Memory B cell (primary cell): ENCODE results near the gene MAN2A2.

Experiments used
- ATAC-seq: fragments of 150-1000 bp; cut with Tn5 transposase; 2 replicates; pipeline ENCODE4 v1.10.0; 2021; ENCODE audit warnings: low read depth, mild to moderate bottlenecking, moderate library complexity
- DNase-seq, 2 donors: peaks; one replicate each; pipeline ENCODE4 v3.0.0; 2022; ENCODE audit warnings: low spot score in 2 of 2
- H3K27ac Mint-ChIP-seq: one replicate; pipeline ENCODE4 v1.8.0; 2022; ENCODE audit warnings: mild to moderate bottlenecking, moderate library complexity, mixed read lengths
- H3K27me3 Mint-ChIP-seq: one replicate; pipeline ENCODE4 v1.8.0; 2022; ENCODE audit warnings: mixed read lengths
- H3K36me3 Mint-ChIP-seq: one replicate; pipeline ENCODE4 v1.8.0; 2022; ENCODE audit warnings: mild to moderate bottlenecking, mixed read lengths
- H3K4me1 Mint-ChIP-seq: one replicate; pipeline ENCODE4 v1.8.0; 2022; ENCODE audit warnings: mixed read lengths
- H3K4me3 Mint-ChIP-seq: one replicate; pipeline ENCODE4 v1.8.0; 2022; ENCODE audit warnings: mild to moderate bottlenecking, moderate library complexity, mixed read lengths
- H3K9me3 Mint-ChIP-seq: one replicate; pipeline ENCODE4 v1.8.0; 2022; ENCODE audit warnings: mixed read lengths

The MAN2A2 gene

DNA sequence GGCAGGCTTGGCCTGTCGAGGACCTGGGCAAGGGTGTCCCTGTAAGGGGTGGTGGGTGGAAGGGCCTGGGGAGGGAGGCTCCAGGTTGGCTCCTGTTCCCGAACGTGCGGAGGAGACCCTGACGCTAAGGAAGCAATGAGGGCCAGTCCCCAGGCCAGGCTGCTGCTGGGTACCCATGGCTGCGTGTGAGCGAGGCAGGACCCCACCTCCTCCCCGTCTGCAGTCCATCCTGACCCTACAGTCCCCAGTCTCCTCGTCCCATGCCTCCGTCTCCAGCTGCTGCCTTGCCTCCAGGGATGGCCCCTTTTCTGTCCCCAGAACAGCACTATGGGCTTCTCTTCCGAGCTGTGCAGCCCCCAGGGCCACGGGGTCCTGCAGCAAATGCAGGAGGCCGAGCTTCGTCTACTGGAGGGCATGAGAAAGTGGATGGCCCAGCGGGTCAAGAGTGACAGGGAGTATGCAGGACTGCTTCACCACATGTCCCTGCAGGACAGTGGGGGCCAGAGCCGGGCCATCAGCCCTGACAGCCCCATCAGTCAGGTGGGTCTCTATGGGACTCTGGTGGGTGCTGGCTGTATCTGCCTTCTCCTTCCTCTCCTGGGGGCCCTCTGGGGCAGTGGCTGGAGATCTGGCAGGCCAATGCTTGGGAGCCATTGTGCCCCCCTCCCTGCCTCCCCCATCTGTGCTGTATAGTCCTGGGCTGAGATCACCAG is 18.2 kb upstream of the MAN2A2 start:
- DNase-seq (no peak), ATAC-seq (peak; percentile 11)
- Mint-ChIP-seq H3K4me3 (peak overlapping the region; percentile 72), H3K36me3 (peaks cover 5% of the 10 kb centered on the region), H3K27me3 (no peaks in the 10 kb centered on the region), H3K9me3 (no peaks in the 10 kb centered on the region), H3K4me1 (peaks cover 18% of the 10 kb centered on the region), H3K27ac (peak overlapping the region; percentile 47)

DNA sequence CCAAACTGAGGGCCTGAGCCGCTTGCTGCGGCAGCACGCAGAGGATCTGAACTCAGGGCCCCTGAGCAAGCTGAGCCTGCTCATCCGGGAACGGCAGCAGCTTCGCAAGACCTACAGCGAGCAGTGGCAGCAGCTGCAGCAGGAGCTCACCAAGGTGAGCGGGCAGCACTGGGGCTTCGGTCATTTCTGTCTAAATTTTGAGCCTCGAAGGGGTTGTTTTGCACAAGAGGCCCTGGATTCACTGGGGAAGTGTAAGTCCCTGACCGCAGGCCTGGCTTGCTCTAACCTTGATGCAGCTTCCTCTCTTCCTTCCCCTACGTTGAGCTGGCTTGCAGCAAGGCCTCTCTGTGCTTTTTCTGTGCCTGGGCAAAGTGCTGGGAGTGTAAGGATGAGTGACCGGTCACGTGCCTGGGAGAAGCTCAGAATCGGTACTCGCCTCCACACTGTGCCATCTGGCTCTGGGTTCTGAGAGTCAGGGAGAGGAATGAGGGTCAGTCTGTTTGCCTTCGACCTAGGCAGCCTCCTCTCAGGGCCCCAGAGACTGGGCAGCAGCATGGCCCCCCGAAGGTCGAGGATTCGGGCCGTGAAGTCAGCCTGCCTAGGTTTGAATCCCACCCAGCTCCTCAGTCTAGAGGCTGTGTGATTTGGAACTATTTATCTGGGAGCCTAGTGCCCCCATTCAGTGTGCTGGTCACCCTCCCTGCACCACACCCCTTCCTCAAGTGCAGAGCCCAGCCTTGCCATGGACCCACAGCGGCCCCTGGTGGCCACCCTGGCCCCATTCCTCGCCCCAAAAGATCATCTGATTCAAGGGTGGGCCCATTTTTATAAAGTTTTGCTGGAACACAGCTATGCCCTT is 17.4 kb upstream of the MAN2A2 start:
- peak; percentile 79 for ATAC-seq
- peak overlapping the region; percentile 72 for H3K4me3 Mint-ChIP-seq

DNA sequence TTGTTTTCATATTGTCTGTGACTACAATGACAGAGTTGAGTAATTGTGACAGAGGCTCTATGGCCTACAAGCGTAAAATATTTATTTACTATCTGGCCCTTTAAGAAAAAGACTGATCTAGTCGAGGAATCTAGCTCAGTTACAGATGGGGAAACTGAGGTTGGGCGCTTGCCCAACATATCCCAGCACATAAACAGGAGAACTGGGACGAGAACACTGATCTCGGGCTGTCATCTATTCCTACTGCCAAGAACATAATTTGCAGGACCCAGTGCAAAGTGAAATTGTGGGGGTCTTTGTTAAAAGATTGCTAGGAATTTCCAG is 16.8 kb upstream of the MAN2A2 start:
- Mint-ChIP-seq H3K27ac (peak overlapping the region; percentile 47), H3K9me3 (no peaks in the 10 kb centered on the region), H3K4me1 (peaks cover 18% of the 10 kb centered on the region), H3K4me3 (no peak overlapping the region), H3K27me3 (no peaks in the 10 kb centered on the region), H3K36me3 (peaks cover 3% of the 10 kb centered on the region)
- ATAC-seq (no peak), DNase-seq (no peak)

More for the DNA sequence above, 17.4 kb upstream of the MAN2A2 start:
- H3K36me3 Mint-ChIP-seq, result peaks cover 3% of the 10 kb centered on the region
- peak; percentile 82 to 89 for DNase-seq
- peaks cover 18% of the 10 kb centered on the region for H3K4me1 Mint-ChIP-seq
- no peaks in the 10 kb centered on the region for H3K27me3 Mint-ChIP-seq
- H3K9me3 Mint-ChIP-seq, result no peaks in the 10 kb centered on the region
- peak overlapping the region; percentile 47 for H3K27ac Mint-ChIP-seq

DNA sequence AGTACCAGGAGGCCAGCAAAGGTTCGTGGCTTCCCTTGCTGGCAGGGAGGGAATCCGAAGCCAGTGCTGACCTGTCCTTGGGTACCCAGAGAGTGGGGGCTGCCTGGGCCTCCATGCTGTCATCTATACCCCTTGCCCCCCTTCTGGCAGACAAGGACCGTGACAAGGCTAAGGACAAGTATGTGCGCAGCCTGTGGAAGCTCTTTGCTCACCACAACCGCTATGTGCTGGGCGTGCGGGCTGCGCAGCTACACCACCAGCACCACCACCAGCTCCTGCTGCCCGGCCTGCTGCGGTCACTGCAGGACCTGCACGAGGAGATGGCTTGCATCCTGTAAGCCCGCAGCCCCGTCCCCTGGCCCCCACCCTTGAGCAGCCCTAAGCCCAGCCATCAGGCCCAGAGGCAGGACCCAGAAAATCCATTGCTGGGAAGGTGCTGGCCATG is 16.0 kb upstream of the MAN2A2 start:
- ATAC-seq (no peak), DNase-seq (no peak)
- Mint-ChIP-seq H3K36me3 (peaks cover 1% of the 10 kb centered on the region), H3K4me3 (no peak overlapping the region), H3K4me1 (peaks cover 18% of the 10 kb centered on the region), H3K27ac (no peak overlapping the region), H3K27me3 (no peaks in the 10 kb centered on the region), H3K9me3 (no peaks in the 10 kb centered on the region)

DNA sequence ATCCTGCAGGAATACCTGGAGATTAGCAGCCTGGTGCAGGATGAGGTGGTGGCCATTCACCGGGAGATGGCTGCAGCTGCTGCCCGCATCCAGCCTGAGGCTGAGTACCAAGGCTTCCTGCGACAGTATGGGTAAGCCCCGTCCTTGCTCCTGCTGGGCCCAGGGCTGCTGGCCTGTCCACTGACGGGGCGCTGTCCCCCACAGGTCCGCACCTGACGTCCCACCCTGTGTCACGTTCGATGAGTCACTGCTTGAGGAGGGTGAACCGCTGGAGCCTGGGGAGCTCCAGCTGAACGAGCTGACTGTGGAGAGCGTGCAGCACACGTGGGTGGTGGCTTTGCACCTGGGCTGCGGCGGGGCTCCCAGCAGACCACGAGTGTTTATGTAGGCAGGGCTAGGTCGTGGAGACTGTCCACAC is 13.8 kb upstream of the MAN2A2 start:
- Mint-ChIP-seq H3K4me1 (peaks cover 18% of the 10 kb centered on the region), H3K36me3 (peaks cover 1% of the 10 kb centered on the region), H3K9me3 (no peaks in the 10 kb centered on the region), H3K27ac (no peak overlapping the region), H3K27me3 (no peaks in the 10 kb centered on the region), H3K4me3 (no peak overlapping the region)
- ATAC-seq (no peak), DNase-seq (no peak)

DNA sequence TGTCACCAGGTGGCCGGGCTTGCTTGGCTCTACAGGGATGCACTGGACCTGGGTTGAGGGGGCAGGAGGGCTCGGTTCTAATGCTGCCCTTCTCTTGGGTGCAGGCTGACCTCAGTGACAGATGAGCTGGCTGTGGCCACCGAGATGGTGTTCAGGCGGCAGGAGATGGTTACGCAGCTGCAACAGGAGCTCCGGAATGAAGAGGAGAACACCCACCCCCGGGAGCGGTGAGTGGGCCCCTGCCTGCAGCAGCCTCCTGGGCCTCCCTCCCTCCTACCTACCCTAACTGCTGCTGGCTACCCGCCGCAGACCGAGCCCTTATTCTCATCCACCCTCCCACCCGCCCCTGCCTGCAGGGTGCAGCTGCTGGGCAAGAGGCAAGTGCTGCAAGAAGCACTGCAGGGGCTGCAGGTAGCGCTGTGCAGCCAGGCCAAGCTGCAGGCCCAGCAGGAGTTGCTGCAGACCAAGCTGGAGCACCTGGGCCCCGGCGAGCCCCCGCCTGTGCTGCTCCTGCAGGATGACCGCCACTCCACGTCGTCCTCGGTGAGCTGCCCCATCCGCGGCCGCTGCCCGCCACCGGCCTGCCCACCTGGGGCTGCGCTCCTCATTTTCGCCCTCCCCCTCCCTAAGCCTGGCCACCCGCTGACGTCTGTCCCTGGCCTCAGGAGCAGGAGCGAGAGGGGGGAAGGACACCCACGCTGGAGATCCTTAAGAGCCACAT is 13.2 kb upstream of the MAN2A2 start:
- H3K36me3 Mint-ChIP-seq, result peaks cover 1% of the 10 kb centered on the region
- no peaks in the 10 kb centered on the region for H3K9me3 Mint-ChIP-seq
- H3K27ac Mint-ChIP-seq, result no peak overlapping the region
- no peaks in the 10 kb centered on the region for H3K27me3 Mint-ChIP-seq
- no peak for ATAC-seq
- peaks cover 15% of the 10 kb centered on the region for H3K4me1 Mint-ChIP-seq
- no peak overlapping the region for H3K4me3 Mint-ChIP-seq
- DNase-seq, result no peak

DNA sequence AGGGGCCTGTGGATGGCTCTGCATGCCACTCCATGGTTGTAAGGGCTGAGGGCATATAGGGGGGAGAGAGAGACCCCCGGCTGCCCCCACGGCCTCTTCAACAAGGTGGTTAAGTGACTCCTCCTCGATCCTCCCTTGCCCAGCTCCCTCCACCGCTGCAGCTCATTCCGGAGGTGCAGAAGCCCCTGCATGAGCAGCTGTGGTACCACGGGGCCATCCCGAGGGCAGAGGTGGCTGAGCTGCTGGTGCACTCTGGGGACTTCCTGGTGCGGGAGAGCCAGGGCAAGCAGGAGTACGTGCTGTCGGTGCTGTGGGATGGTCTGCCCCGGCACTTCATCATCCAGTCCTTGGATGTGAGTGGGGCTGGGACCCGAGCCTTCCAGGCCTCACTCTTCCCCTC is 12.3 kb upstream of the MAN2A2 start:
- ATAC-seq, result no peak
- Mint-ChIP-seq H3K27me3 (no peaks in the 10 kb centered on the region), H3K36me3 (peaks cover 3% of the 10 kb centered on the region), H3K9me3 (no peaks in the 10 kb centered on the region), H3K27ac (no peak overlapping the region), H3K4me1 (peaks cover 9% of the 10 kb centered on the region), H3K4me3 (no peak overlapping the region)
- no peak for DNase-seq

DNA sequence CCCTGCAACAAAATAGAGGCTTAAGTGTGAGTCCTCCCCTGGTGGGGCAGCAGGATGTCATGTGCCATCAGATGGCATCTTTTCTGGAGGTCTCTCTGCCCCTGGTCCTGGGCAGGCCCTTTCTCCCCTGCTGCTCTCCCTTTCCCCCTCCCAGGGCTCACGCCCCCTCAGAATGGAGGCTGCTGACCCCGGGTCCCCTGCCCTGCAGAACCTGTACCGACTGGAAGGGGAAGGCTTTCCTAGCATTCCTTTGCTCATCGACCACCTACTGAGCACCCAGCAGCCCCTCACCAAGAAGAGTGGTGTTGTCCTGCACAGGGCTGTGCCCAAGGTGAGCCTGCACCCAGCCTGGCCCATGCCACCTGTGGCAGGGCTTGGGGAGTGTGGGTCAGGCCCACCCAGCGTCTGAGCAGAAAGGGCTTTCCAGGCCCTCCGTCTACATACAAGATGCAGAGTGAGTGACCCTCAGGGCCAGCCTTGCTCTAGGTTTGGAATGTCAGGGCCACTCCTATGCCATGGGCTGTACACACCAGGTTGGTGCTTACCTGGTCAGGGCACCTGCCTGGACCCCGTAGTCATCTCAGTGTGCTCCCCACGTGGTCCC is 11.7 kb upstream of the MAN2A2 start:
- H3K27ac Mint-ChIP-seq, result no peak overlapping the region
- no peak overlapping the region for H3K4me3 Mint-ChIP-seq

DNA sequence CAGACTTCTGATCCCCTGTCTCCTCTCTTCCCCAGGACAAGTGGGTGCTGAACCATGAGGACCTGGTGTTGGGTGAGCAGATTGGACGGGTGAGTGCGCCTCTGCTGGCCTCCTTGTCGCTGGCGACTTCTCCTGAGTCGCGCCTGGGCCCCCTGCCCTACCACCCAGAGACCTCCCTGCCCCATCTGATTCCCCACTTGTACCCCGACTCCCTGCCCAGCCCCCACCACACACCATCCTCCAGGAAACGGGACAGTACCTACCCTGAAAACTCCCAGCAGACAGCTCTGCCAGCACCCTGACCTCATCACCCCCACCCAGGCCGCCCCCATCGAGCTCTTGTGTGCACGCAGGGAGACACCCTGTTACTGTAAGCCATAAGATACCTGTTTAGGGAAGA is 11.1 kb upstream of the MAN2A2 start:
- no peaks in the 10 kb centered on the region for H3K9me3 Mint-ChIP-seq
- H3K4me3 Mint-ChIP-seq, result no peak overlapping the region
- DNase-seq (no peak), ATAC-seq (no peak)
- peaks cover 3% of the 10 kb centered on the region for H3K36me3 Mint-ChIP-seq
- H3K27me3 Mint-ChIP-seq, result no peaks in the 10 kb centered on the region
- no peak overlapping the region for H3K27ac Mint-ChIP-seq
- peaks cover 16% of the 10 kb centered on the region for H3K4me1 Mint-ChIP-seq

More for the DNA sequence above, 11.7 kb upstream of the MAN2A2 start:
- peaks cover 3% of the 10 kb centered on the region for H3K36me3 Mint-ChIP-seq
- peaks cover 10% of the 10 kb centered on the region for H3K4me1 Mint-ChIP-seq
- DNase-seq, result no peak
- ATAC-seq, result no peak
- no peaks in the 10 kb centered on the region for H3K9me3 Mint-ChIP-seq
- no peaks in the 10 kb centered on the region for H3K27me3 Mint-ChIP-seq

DNA sequence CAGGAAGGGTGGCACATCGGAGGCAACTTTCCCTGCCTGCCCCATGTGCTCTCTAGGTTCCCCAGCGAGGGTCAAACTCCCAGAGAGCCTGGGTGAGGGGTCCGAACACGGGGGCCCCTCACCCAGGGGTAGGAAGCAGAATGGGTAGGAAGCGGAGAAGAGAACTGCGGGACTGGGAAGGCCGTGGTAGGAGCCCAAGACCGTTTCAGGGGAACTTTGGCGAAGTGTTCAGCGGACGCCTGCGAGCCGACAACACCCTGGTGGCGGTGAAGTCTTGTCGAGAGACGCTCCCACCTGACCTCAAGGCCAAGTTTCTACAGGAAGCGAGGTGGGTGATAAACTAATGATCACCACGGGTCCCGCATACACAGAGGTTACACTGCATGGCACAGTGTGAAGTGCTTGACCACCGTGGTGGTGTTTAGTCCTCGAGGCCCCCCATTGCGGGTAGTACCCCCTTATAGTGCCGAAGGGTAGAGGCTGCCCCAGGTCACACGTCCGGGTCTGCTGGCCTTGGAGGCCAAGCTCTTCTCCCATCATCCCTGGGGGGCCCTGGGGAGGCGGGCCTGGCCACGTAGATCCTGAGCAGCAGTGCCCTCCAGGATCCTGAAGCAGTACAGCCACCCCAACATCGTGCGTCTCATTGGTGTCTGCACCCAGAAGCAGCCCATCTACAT is 10.5 kb upstream of the MAN2A2 start:
- H3K4me1 Mint-ChIP-seq, result peaks cover 18% of the 10 kb centered on the region
- no peak overlapping the region for H3K27ac Mint-ChIP-seq
- no peak overlapping the region for H3K4me3 Mint-ChIP-seq
- peaks cover 3% of the 10 kb centered on the region for H3K36me3 Mint-ChIP-seq
- DNase-seq (no peak), ATAC-seq (no peak)
- no peaks in the 10 kb centered on the region for H3K27me3 Mint-ChIP-seq
- no peaks in the 10 kb centered on the region for H3K9me3 Mint-ChIP-seq

DNA sequence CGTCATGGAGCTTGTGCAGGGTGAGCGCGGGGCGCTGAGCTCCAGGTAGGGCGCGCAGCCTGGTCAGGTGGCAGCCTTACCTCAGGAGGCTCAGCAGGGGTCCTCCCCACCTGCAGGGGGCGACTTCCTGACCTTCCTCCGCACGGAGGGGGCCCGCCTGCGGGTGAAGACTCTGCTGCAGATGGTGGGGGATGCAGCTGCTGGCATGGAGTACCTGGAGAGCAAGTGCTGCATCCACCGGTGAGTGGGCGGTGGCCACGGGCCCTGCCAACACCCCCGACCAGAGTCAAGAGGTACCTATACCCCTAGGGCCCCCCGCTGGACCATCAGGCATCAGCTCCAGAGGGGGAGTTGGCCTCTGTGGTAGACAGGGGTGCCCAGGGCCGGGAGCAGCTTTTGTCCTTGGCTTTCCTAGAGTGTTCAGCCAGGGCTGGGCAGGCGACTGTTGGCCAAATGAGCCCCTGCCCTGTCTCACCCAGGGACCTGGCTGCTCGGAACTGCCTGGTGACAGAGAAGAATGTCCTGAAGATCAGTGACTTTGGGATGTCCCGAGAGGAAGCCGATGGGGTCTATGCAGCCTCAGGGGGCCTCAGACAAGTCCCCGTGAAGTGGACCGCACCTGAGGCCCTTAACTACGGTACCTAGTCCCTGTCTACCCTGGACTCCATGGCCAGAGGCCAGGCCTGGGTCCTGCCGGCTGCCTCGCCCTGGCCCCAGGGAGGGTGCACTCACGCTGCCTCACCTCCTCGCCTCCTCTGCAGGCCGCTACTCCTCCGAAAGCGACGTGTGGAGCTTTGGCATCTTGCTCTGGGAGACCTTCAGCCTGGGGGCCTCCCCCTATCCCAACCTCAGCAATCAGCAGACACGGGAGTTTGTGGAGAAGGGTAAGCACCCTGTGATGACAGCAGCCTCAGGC is 9.7 kb upstream of the MAN2A2 start:
- H3K27ac Mint-ChIP-seq, result no peak overlapping the region
- H3K9me3 Mint-ChIP-seq, result no peaks in the 10 kb centered on the region
- peaks cover 2% of the 10 kb centered on the region for H3K36me3 Mint-ChIP-seq
- peaks cover 20% of the 10 kb centered on the region for H3K4me1 Mint-ChIP-seq
- H3K4me3 Mint-ChIP-seq, result no peak overlapping the region
- no peaks in the 10 kb centered on the region for H3K27me3 Mint-ChIP-seq
- ATAC-seq (no peak), DNase-seq (no peak)

DNA sequence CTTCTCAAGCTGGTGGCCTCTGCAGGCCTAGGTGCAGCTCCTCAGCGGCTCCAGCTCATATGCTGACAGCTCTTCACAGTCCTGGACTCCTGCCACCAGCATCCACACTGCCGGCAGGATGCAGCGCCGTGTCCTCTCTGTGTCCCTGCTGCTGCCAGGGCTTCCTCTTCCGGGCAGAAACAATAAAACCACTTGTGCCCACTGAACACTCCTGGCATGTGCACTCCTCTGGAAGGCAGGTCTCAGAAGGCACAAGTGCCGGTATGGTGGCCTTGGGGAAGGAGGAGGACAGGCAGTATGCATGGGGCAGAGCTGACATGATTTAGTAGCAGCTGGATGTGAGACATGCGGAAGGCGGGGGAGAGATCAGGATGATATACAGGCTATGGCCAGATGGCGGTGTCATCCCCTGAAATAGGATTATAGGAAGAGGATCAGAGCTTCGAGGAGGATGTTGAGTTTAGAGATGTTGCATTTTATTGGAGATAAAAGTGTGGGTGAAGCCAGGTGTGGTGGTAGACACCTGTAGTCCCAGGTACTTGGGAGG is 7.5 kb upstream of the MAN2A2 start:
- ATAC-seq (no peak), DNase-seq (no peak)
- Mint-ChIP-seq H3K27me3 (no peaks in the 10 kb centered on the region), H3K36me3 (peaks cover 2% of the 10 kb centered on the region), H3K4me3 (peak overlapping the region; percentile 25), H3K4me1 (peaks cover 20% of the 10 kb centered on the region), H3K9me3 (no peaks in the 10 kb centered on the region), H3K27ac (peak overlapping the region; percentile 9)
